ENCODE data around the gene CES2.
A peak's percentile ranks its signal among the peaks of the same experiment; 100 is the strongest.
"Not testable (repeated sequence)": the region's sequence is repeated elsewhere in the genome, so short reads cannot be mapped to it uniquely, and the experiment has no call there.

The CES2 gene

DNA sequence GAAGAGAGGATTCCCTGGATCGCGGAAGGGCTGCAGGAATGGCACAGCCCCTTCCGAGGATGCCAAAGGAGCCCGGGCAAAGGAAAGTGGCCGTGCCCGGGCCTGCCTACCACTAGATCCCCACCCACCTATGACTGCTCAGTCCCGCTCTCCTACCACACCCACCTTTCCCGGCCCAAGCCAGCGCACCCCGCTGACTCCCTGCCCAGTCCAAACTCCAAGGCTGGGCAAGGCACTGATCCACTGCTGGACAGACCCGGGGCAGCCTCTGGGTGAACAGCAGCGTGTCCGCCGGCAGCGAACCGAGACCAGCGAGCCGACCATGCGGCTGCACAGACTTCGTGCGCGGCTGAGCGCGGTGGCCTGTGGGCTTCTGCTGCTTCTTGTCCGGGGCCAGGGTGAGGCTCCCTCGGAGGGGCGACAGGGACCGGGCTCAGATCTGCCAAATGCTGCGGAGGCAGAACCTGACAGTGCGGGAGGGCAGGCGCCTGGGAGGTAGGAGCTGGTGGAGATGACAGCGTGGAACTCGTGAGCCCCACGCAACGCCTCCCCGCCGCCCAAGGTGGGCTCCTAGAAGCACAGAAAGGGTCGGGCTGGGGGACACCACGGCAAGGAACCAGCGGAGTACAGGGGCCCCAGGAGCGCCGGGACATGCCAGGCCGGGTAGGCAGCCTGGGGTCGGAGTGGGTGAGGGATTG, at the start of gene CES2:
CES2 (plus strand) TSS at position 203 of the 698 bp plus-strand sequence; CDS start at position 323, 120 bp downstream.
- DNase-seq: peak in 1 of 2 experiments; percentile 46
- no peak for TF ChIP-seq POLR2A (IDR thresholded peaks at IDR 0.05; ENCODE audit: low read length)
- no peak for TF ChIP-seq GATA1 (IDR thresholded peaks at IDR 0.05; ENCODE audit: low read depth, low read length)

GRCh38 chr16:66886321-66886720, 49.0 kb upstream of the CES2 start:
- TF ChIP-seq POLR2A (IDR thresholded peaks at IDR 0.05; ENCODE audit: low read length): no peak
- TF ChIP-seq GATA1 (IDR thresholded peaks at IDR 0.05; ENCODE audit: low read depth, low read length): no peak
- no peak for DNase-seq

- TF ChIP-seq POLR2A (IDR thresholded peaks at IDR 0.05; ENCODE audit: low read length): no peak
- TF ChIP-seq GATA1 (IDR thresholded peaks at IDR 0.05; ENCODE audit: low read depth, low read length): no peak
- DNase-seq: no peak
Observed at GRCh38 chr16:66886914-66887313, 48.4 kb upstream of the CES2 start.

- DNase-seq: no peak
- TF ChIP-seq POLR2A (IDR thresholded peaks at IDR 0.05; ENCODE audit: low read length) (no peak), GATA1 (IDR thresholded peaks at IDR 0.05; ENCODE audit: low read depth, low read length) (no peak)
Observed at GRCh38 chr16:66888647-66889615, 46.4 kb upstream of the CES2 start.

DNA sequence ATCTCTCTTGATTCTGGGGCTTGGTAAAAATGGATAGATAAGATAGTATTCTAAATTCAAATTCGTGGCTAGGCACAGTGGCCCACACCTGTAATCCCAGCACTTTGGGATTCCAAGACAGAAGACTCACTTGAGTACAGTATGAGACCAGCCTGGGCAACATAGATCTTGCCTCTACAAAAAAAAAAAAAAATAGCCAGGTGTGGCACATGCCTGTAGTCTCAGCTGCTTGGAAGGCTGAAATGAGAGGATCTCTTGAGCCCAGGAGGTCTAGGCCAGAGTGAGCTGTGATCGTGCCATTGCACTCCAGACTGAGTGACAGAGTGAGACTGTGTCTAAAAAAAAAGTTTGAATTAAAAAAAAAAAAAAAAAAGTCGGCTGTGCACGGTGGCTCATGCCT, 45.7 kb upstream of the CES2 start:
- no peak for DNase-seq
- TF ChIP-seq POLR2A (IDR thresholded peaks at IDR 0.05; ENCODE audit: low read length) (no peak), GATA1 (IDR thresholded peaks at IDR 0.05; ENCODE audit: low read depth, low read length) (no peak)

DNA sequence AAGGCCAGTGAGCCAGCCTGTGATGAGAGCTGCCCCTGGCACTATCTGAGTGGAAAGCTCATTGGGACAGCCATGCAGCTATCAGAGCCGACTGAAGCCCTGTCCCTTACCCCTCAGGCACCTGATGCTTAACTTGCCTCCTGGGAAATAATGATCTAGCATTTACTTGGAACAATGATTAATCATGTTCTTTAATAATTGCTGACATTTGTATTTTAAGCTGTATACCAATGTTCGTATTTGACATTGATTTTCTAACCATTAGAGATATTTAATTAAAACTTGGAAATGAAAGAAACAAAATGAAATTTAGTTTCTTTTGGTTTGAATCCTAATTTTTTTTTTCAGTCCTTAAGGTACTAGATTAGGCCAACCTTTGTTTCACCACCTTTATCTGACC, 44.5 kb upstream of the CES2 start:
- DNase-seq: no peak
- TF ChIP-seq GATA1 (IDR thresholded peaks at IDR 0.05; ENCODE audit: low read depth, low read length) (no peak), POLR2A (IDR thresholded peaks at IDR 0.05; ENCODE audit: low read length) (no peak)

- no peak for TF ChIP-seq GATA1 (IDR thresholded peaks at IDR 0.05; ENCODE audit: low read depth, low read length)
- TF ChIP-seq POLR2A (IDR thresholded peaks at IDR 0.05; ENCODE audit: low read length): no peak
- no peak for DNase-seq
Observed at GRCh38 chr16:66891360-66891759, 44.0 kb upstream of the CES2 start.

GRCh38 chr16:66891797-66892196, 43.5 kb upstream of the CES2 start:
- TF ChIP-seq POLR2A (IDR thresholded peaks at IDR 0.05; ENCODE audit: low read length) (no peak), GATA1 (IDR thresholded peaks at IDR 0.05; ENCODE audit: low read depth, low read length) (no peak)
- no peak for DNase-seq

DNA sequence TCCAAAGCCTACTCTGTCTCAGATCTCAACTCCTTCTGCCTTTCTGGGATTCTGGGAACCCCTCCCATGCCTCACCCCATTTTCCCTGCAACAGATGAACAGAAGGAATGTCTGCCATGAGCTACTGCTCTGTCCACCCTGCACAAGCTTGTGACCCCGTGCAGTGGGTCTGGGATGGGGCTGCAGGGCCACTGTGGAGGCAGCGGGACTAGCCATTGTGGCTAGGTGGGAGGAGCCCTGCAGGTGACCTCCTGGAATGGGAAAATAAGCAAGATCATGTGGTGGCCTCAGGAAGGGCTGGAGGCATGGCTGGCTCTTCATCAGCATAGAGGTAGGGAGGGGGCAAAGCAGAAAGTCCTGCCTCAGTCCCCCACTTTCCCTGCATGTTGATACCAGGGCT, 41.3 kb upstream of the CES2 start:
- no peak for DNase-seq

GRCh38 chr16:66894948-66895688, 40.2 kb upstream of the CES2 start:
- no peak for TF ChIP-seq POLR2A (IDR thresholded peaks at IDR 0.05; ENCODE audit: low read length)
- no peak for TF ChIP-seq GATA1 (IDR thresholded peaks at IDR 0.05; ENCODE audit: low read depth, low read length)
- DNase-seq: peak; percentile 80 to 91

More for the DNA sequence above, 41.3 kb upstream of the CES2 start:
- TF ChIP-seq GATA1 (IDR thresholded peaks at IDR 0.05; ENCODE audit: low read depth, low read length) (no peak), POLR2A (IDR thresholded peaks at IDR 0.05; ENCODE audit: low read length) (no peak)

GRCh38 chr16:66895689-66895979, 39.7 kb upstream of the CES2 start:
- no peak for TF ChIP-seq POLR2A (IDR thresholded peaks at IDR 0.05; ENCODE audit: low read length)
- no peak for TF ChIP-seq GATA1 (IDR thresholded peaks at IDR 0.05; ENCODE audit: low read depth, low read length)
- DNase-seq: no peak

DNA sequence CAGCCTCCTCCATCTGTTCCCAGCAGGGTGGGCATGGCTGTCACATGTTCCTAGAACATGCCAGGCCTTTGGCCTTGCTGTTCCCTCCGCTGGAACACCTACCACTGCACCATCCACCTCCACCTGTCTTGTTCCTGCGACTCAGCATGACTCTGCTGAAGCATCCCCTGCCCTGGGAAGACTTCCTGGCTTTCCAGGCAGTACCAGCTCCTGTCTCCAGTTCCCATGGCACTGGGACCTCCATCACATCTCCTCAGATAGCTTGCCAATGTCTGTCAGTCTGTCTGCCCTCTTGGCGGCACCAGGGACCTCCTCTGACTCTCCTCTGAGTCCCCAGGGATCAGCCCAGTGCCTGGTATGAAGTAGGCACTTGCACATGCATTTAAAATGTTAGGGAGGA, 39.3 kb upstream of the CES2 start:
- no peak for DNase-seq
- no peak for TF ChIP-seq POLR2A (IDR thresholded peaks at IDR 0.05; ENCODE audit: low read length)
- no peak for TF ChIP-seq GATA1 (IDR thresholded peaks at IDR 0.05; ENCODE audit: low read depth, low read length)

- DNase-seq: not testable (repeated sequence)
Observed at GRCh38 chr16:66896682-66897081, 38.6 kb upstream of the CES2 start.

- no peak for DNase-seq
- TF ChIP-seq POLR2A (IDR thresholded peaks at IDR 0.05; ENCODE audit: low read length): no peak
- no peak for TF ChIP-seq GATA1 (IDR thresholded peaks at IDR 0.05; ENCODE audit: low read depth, low read length)
Observed at GRCh38 chr16:66898207-66898606, 37.1 kb upstream of the CES2 start.

Data from erythroblast (primary cell).